Globus pallidus (tissue), 1 donor: Measurements from ENCODE around the gene BDKRB2.
"Not testable (repeated sequence)": the region's sequence is repeated elsewhere in the genome, so short reads cannot be mapped to it uniquely, and the experiment has no call there.

Experiments
- DNase-seq: peaks from one replicate; pipeline ENCODE4 v3.0.0-alpha.2; 2015; ENCODE audit warnings: low spot score

BDKRB2 gene

GRCh38 chr14:96224480-96225096 lies 19.9 kb downstream of the BDKRB2 start:
- no peak for DNase-seq

- DNase-seq: no peak
These were observed 20.6 kb downstream of the BDKRB2 start for GRCh38 chr14:96225213-96225612.

GRCh38 chr14:96225745-96226151 lies 21.1 kb downstream of the BDKRB2 start:
- no peak for DNase-seq

- DNase-seq: no peak
These were observed 22.8 kb downstream of the BDKRB2 start for GRCh38 chr14:96227428-96227827.

- DNase-seq: no peak
These were observed 24.7 kb downstream of the BDKRB2 start for GRCh38 chr14:96229315-96229714.

GRCh38 chr14:96231056-96231455 lies 26.4 kb downstream of the BDKRB2 start:
- DNase-seq: no peak

- DNase-seq: no peak
These were observed 27.0 kb downstream of the BDKRB2 start for GRCh38 chr14:96231526-96232130.

- no peak for DNase-seq
These were observed 27.9 kb downstream of the BDKRB2 start for GRCh38 chr14:96232506-96232905.

- DNase-seq: no peak
These were observed 29.0 kb downstream of the BDKRB2 start for GRCh38 chr14:96233661-96234060.

GRCh38 chr14:96235426-96235825 lies 30.8 kb downstream of the BDKRB2 start:
- DNase-seq: no peak

- no peak for DNase-seq
These were observed 33.0 kb downstream of the BDKRB2 start for GRCh38 chr14:96237641-96238040.

- no peak for DNase-seq
These were observed 34.1 kb downstream of the BDKRB2 start for GRCh38 chr14:96238676-96239265.

GRCh38 chr14:96239711-96240141 lies 35.1 kb downstream of the BDKRB2 start:
- DNase-seq: no peak

GRCh38 chr14:96240641-96241040 lies 36.0 kb downstream of the BDKRB2 start:
- no peak for DNase-seq

- DNase-seq: no peak
These were observed 37.5 kb downstream of the BDKRB2 start for GRCh38 chr14:96242126-96242525.

GRCh38 chr14:96243785-96244184 lies 39.1 kb downstream of the BDKRB2 start:
- peak; percentile 56 for DNase-seq

- not testable (repeated sequence) for DNase-seq
These were observed 40.4 kb downstream of the BDKRB2 start for GRCh38 chr14:96245074-96245473.

- no peak for DNase-seq
These were observed 41.3 kb downstream of the BDKRB2 start for GRCh38 chr14:96245710-96246538.

GRCh38 chr14:96246539-96246847 lies 41.9 kb downstream of the BDKRB2 start:
- DNase-seq: no peak

GRCh38 chr14:96247031-96247430 lies 42.4 kb downstream of the BDKRB2 start:
- DNase-seq: no peak

GRCh38 chr14:96249029-96249428 lies 44.4 kb downstream of the BDKRB2 start:
- DNase-seq: no peak

GRCh38 chr14:96250485-96250884 lies 45.8 kb downstream of the BDKRB2 start:
- no peak for DNase-seq

- DNase-seq: no peak
These were observed 47.1 kb downstream of the BDKRB2 start for GRCh38 chr14:96251656-96252155.
